ENCODE results near the gene FANCC. TPM values are rescaled to one million over a fixed set of nuclear protein-coding genes. Genes with fewer than 3 reads are reported as not detected.
A peak's percentile ranks its signal among the peaks of the same experiment; 100 is the strongest.

Gene FANCC
- total RNA-seq, 1 experiment from 2014 or later: 25.3 TPM

- CTCF ChIA-PET: no interaction called here
Measured at GRCh38 chr9:95246547-95246946, 71.0 kb downstream of the FANCC start.

GRCh38 chr9:95242613-95243012 is 74.9 kb downstream of the FANCC start:
- Histone ChIP-seq H3K4me1 (ENCODE audit: insufficient read depth, low read length, poor library complexity, severe bottlenecking) (no peaks in the 10 kb centered on the region), H3K4me3 (ENCODE audit: low read depth, low read length, poor library complexity, severe bottlenecking) (no peak overlapping the region), H3K9me3 (ENCODE audit: low read depth, low read length, poor library complexity, severe bottlenecking) (no peaks in the 10 kb centered on the region), H3K27ac (ENCODE audit: low read depth, low read length, poor library complexity, severe bottlenecking) (no peak overlapping the region), H3K27me3 (replicated peaks; ENCODE audit: insufficient read depth, low read depth, low read length, poor library complexity) (no peaks in the 10 kb centered on the region), H3K36me3 (ENCODE audit: insufficient read depth, low read length, poor library complexity, severe bottlenecking) (no peaks in the 10 kb centered on the region)
- DNase-seq (ENCODE audit: low spot score): peak; percentile 39
- intact Hi-C loops (cut with micrococcal nuclease; ENCODE audit: unreplicated experiment): no loop called here
- ChIA-PET CTCF (no interaction called here), POLR2A (ENCODE audit: low non-redundant PET) (no interaction called here)
- TF ChIP-seq EZH2 (IDR thresholded peaks at IDR 0.05; ENCODE audit: borderline replicate concordance, low read depth, low read length, poor library complexity, severe bottlenecking) (no peak), CTCF (conservative IDR thresholded peaks at IDR 0.05; ENCODE audit: low read depth, low read length) (no peak)
- BruUV-seq (replicated peaks): no TSS peak

More at GRCh38 chr9:95246547-95246946, 71.0 kb downstream of the FANCC start:
- Histone ChIP-seq H3K27ac (ENCODE audit: low read depth, low read length, poor library complexity, severe bottlenecking) (no peak overlapping the region), H3K4me3 (ENCODE audit: low read depth, low read length, poor library complexity, severe bottlenecking) (no peak overlapping the region), H3K27me3 (replicated peaks; ENCODE audit: insufficient read depth, low read depth, low read length, poor library complexity) (no peaks in the 10 kb centered on the region), H3K36me3 (ENCODE audit: insufficient read depth, low read length, poor library complexity, severe bottlenecking) (no peaks in the 10 kb centered on the region), H3K4me1 (ENCODE audit: insufficient read depth, low read length, poor library complexity, severe bottlenecking) (peaks cover 21% of the 10 kb centered on the region), H3K9me3 (ENCODE audit: low read depth, low read length, poor library complexity, severe bottlenecking) (no peaks in the 10 kb centered on the region)
- POLR2A ChIA-PET (ENCODE audit: low non-redundant PET): no interaction called here
- no TSS peak for BruUV-seq (replicated peaks)
- DNase-seq (ENCODE audit: low spot score): no peak
- intact Hi-C loops (cut with micrococcal nuclease; ENCODE audit: unreplicated experiment): no loop called here
- no peak for TF ChIP-seq CTCF (conservative IDR thresholded peaks at IDR 0.05; ENCODE audit: low read depth, low read length)
- no peak for TF ChIP-seq EZH2 (IDR thresholded peaks at IDR 0.05; ENCODE audit: borderline replicate concordance, low read depth, low read length, poor library complexity, severe bottlenecking)

- no peak for DNase-seq (ENCODE audit: low spot score)
- ChIA-PET POLR2A (ENCODE audit: low non-redundant PET) (no interaction called here), CTCF (no interaction called here)
- Histone ChIP-seq H3K27ac (ENCODE audit: low read depth, low read length, poor library complexity, severe bottlenecking) (no peak overlapping the region), H3K4me1 (ENCODE audit: insufficient read depth, low read length, poor library complexity, severe bottlenecking) (no peaks in the 10 kb centered on the region), H3K27me3 (replicated peaks; ENCODE audit: insufficient read depth, low read depth, low read length, poor library complexity) (no peaks in the 10 kb centered on the region), H3K9me3 (ENCODE audit: low read depth, low read length, poor library complexity, severe bottlenecking) (no peaks in the 10 kb centered on the region), H3K4me3 (ENCODE audit: low read depth, low read length, poor library complexity, severe bottlenecking) (no peak overlapping the region), H3K36me3 (ENCODE audit: insufficient read depth, low read length, poor library complexity, severe bottlenecking) (no peaks in the 10 kb centered on the region)
- intact Hi-C loops (cut with micrococcal nuclease; ENCODE audit: unreplicated experiment): no loop called here
- TF ChIP-seq EZH2 (IDR thresholded peaks at IDR 0.05; ENCODE audit: borderline replicate concordance, low read depth, low read length, poor library complexity, severe bottlenecking) (no peak), CTCF (conservative IDR thresholded peaks at IDR 0.05; ENCODE audit: low read depth, low read length) (no peak)
- no TSS peak for BruUV-seq (replicated peaks)
Measured at GRCh38 chr9:95239071-95239470, 78.4 kb downstream of the FANCC start.
